SU-DHL-6 (cell line): Measurements from ENCODE around the gene GCH1.

Experiments
- H2AFZ ChIP-seq: fragments of 200-600 bp; sonication (generic); 2 replicates; pipeline ENCODE4 v1.6.1; 2014; ENCODE audit warnings: low read depth, mild to moderate bottlenecking, moderate library complexity, mixed read lengths, antibody characterized with exemption, low read length; ENCODE audit not compliant: severe bottlenecking
- H3F3A ChIP-seq: fragments of 200-600 bp; shearing (Covaris generic); 2 replicates; pipeline ENCODE4 v1.6.0; 2016; ENCODE audit warnings: antibody characterized with exemption, mild to moderate bottlenecking; ENCODE audit not compliant: insufficient read depth
- H3K27ac ChIP-seq: fragments of 200-600 bp; sonication (generic); 2 replicates; pipeline ENCODE4 v1.5.1; 2016; ENCODE audit warnings: low read depth, mild to moderate bottlenecking, low read length, moderate library complexity, mixed read lengths
- H3K27me3 ChIP-seq: fragments of 200-600 bp; sonication (generic), shearing (Covaris generic); 2 replicates; pipeline ENCODE4 v1.6.0; 2014; ENCODE audit warnings: mild to moderate bottlenecking, low read length
- H3K36me3 ChIP-seq: fragments of 200-600 bp; sonication (generic); 2 replicates; pipeline ENCODE4 v1.6.1; 2014; ENCODE audit warnings: mild to moderate bottlenecking, low read length, mixed read lengths
- H3K4me2 ChIP-seq: fragments of 300-600, 200-600 bp; shearing (Covaris generic), sonication (generic); 2 replicates; pipeline ENCODE4 v1.6.0; 2014; ENCODE audit warnings: low read length, low read depth, mild to moderate bottlenecking; ENCODE audit not compliant: poor library complexity, severe bottlenecking
- H3K4me3 ChIP-seq: fragments of 200-600 bp; sonication (generic); 2 replicates; pipeline ENCODE4 v1.5.1; 2014; ENCODE audit warnings: antibody characterized with exemption, low read length, mild to moderate bottlenecking, mixed read lengths; ENCODE audit not compliant: insufficient read depth, poor library complexity, severe bottlenecking
- H3K79me2 ChIP-seq: fragments of 200-600 bp; sonication (generic); 2 replicates; pipeline ENCODE4 v1.6.1; 2014; ENCODE audit warnings: mild to moderate bottlenecking, low read length, moderate library complexity; ENCODE audit not compliant: insufficient read depth
- H3K9ac ChIP-seq: fragments of 200-600 bp; sonication (generic); 2 replicates; pipeline ENCODE4 v1.7.0; 2014; ENCODE audit warnings: mild to moderate bottlenecking, low read length
- H3K9me2 ChIP-seq: fragments of 200-600 bp; sonication (generic); replicated peaks from 2 replicates; pipeline ENCODE4 v1.6.1; 2014; ENCODE audit warnings: low read length; ENCODE audit not compliant: insufficient read depth
- H3K9me3 ChIP-seq: fragments of 200-600 bp; sonication (generic); 2 replicates; pipeline ENCODE4 v1.6.1; 2014; ENCODE audit warnings: low read length, mixed read lengths; ENCODE audit not compliant: insufficient read depth
- H4K20me1 ChIP-seq: fragments of 200-600 bp; sonication (generic); 2 replicates; pipeline ENCODE4 v1.6.1; 2014; ENCODE audit warnings: low read depth, mild to moderate bottlenecking, antibody characterized with exemption, low read length, moderate library complexity, mixed read lengths
- EZH2phosphoT487 ChIP-seq: fragments of 200-600 bp; sonication (generic), shearing (Covaris generic); conservative IDR thresholded peaks from 2 replicates; pipeline ENCODE4 v1.6.1; 2018; ENCODE audit warnings: mild to moderate bottlenecking, antibody characterized with exemption, low read length, moderate library complexity, mixed read lengths
- TF ChIP-seq, protein P1 (sequence below): fragments of 200-600 bp; sonication (generic); IDR thresholded peaks from one replicate; pipeline ENCODE4 v1.5.1; 2017; ENCODE audit warnings: antibody characterized with exemption, mild to moderate bottlenecking, low read length, moderate library complexity; ENCODE audit not compliant: insufficient read depth, poor library complexity, severe bottlenecking

GCH1 gene

DNA sequence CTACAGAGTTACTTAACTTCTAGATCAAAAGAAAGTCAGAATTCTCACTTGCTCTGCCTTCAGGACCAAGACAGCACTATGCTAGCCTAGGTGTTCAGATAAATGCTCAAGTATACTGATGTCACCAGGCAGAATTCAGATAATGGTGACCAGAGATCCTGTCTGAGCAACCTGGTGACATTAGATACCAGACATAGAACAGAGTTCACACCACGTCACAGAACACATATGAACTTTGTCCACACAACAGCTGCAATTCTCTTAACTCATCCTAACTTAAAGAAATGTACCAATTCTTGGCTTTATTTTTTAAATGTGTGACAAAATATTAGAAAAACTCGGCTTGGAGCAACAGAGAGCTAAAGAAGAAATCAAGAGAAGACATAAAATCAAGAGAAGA, 58.1 kb downstream of the GCH1 start:
- H3K9ac ChIP-seq = no peak overlapping the region
- no peak for TF ChIP-seq EZH2phosphoT487
- TF ChIP-seq, protein P1, sequence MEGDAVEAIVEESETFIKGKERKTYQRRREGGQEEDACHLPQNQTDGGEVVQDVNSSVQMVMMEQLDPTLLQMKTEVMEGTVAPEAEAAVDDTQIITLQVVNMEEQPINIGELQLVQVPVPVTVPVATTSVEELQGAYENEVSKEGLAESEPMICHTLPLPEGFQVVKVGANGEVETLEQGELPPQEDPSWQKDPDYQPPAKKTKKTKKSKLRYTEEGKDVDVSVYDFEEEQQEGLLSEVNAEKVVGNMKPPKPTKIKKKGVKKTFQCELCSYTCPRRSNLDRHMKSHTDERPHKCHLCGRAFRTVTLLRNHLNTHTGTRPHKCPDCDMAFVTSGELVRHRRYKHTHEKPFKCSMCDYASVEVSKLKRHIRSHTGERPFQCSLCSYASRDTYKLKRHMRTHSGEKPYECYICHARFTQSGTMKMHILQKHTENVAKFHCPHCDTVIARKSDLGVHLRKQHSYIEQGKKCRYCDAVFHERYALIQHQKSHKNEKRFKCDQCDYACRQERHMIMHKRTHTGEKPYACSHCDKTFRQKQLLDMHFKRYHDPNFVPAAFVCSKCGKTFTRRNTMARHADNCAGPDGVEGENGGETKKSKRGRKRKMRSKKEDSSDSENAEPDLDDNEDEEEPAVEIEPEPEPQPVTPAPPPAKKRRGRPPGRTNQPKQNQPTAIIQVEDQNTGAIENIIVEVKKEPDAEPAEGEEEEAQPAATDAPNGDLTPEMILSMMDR = no peak
- no peak overlapping the region for H3K27ac ChIP-seq
- H3K27me3 ChIP-seq = no peaks in the 10 kb centered on the region
- peaks cover 5% of the 10 kb centered on the region; the same call in 1 of the 2 replicates for H3K36me3 ChIP-seq
- no peaks in the 10 kb centered on the region for H3K9me2 ChIP-seq
- H2AFZ ChIP-seq = no peak overlapping the region
- no peak overlapping the region for H3K4me3 ChIP-seq
- H3F3A ChIP-seq = no peaks in the 10 kb centered on the region
- H4K20me1 ChIP-seq = no peaks in the 10 kb centered on the region
- no peak overlapping the region for H3K4me2 ChIP-seq
- no peaks in the 10 kb centered on the region for H3K79me2 ChIP-seq
- no peaks in the 10 kb centered on the region for H3K9me3 ChIP-seq

DNA sequence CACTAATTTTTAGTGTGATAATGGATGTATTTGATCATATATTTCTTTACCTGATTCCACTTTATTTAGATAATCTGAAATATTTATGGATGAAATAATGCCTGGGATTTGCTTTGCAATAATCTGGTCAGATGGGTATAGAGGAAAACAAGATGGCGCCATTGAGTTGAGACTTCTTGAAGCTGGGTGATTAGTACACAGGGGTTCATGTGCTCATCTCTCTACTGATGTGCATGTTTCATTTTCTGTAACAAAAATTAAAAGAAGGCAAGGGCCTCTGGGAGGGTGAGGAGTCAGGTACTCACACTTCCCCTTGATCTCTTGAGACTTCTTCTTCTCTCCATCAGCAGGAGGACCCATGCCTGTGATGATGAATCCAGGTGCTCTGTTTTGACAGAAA, 61.8 kb downstream of the GCH1 start:
- H3K9me2 ChIP-seq = no peaks in the 10 kb centered on the region
- H4K20me1 ChIP-seq = no peaks in the 10 kb centered on the region
- no peak overlapping the region for H3K4me2 ChIP-seq
- no peak overlapping the region for H2AFZ ChIP-seq
- H3F3A ChIP-seq = no peaks in the 10 kb centered on the region
- no peak for TF ChIP-seq EZH2phosphoT487
- TF ChIP-seq, protein P1 = no peak
- no peaks in the 10 kb centered on the region for H3K79me2 ChIP-seq
- no peak overlapping the region for H3K4me3 ChIP-seq
- H3K27ac ChIP-seq = no peak overlapping the region
- no peaks in the 10 kb centered on the region for H3K9me3 ChIP-seq
- H3K9ac ChIP-seq = no peak overlapping the region
- no peaks in the 10 kb centered on the region for H3K27me3 ChIP-seq
- peaks cover 5% of the 10 kb centered on the region; the same call in 1 of the 2 replicates for H3K36me3 ChIP-seq

DNA sequence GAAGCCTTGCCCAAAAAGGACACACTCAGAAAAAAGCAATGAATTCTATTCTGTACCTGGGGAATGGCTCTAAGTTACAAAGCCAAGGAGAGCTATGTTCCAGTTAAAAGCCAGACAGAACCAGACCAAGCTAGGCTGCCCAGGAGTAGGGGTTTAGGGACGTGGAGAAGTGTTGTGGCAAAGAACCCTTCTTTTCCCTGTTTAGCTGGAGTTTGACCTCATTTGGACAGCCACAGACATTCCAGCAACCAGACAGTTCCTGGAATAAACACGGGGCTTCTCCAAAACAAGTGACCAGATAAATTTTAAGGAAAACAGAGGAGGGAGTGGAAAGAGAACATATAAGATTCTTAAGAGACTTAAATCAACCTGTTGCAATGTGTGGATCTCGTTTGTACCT, 62.3 kb downstream of the GCH1 start:
- no peaks in the 10 kb centered on the region for H3F3A ChIP-seq
- H3K4me2 ChIP-seq = no peak overlapping the region
- no peak overlapping the region for H3K4me3 ChIP-seq
- H4K20me1 ChIP-seq = no peaks in the 10 kb centered on the region
- no peaks in the 10 kb centered on the region for H3K9me2 ChIP-seq
- no peaks in the 10 kb centered on the region for H3K79me2 ChIP-seq
- H3K9me3 ChIP-seq = no peaks in the 10 kb centered on the region
- H3K36me3 ChIP-seq = peaks cover 5% of the 10 kb centered on the region; the same call in 1 of the 2 replicates
- no peak overlapping the region for H3K9ac ChIP-seq
- H3K27me3 ChIP-seq = no peaks in the 10 kb centered on the region
- H3K27ac ChIP-seq = no peak overlapping the region
- no peak for TF ChIP-seq EZH2phosphoT487
- TF ChIP-seq, protein P1 = no peak
- H2AFZ ChIP-seq = no peak overlapping the region

DNA sequence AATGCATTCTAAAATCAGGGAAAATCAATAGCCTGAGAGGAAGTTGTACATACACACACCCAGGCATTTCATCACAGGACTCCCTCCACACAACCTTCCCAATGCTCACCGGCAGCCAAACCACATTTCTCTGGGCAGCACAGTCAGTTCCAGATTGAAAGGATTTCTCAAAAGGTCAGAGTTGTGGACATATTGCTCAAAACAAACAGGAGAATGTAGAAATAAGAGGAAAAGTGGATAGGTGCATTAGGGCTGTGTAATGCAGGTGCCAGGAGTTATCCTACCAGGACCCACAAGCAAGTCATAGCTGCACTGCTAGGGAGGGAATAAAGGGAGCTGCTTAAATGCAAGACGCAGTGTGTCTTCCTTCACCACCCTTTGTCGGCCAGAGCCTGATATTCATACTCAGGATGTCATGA, 62.9 kb downstream of the GCH1 start:
- no peak for TF ChIP-seq EZH2phosphoT487
- TF ChIP-seq, protein P1 = no peak
- Histone ChIP-seq H2AFZ (no peak overlapping the region), H3K9ac (no peak overlapping the region), H3K4me3 (no peak overlapping the region), H3K9me3 (no peaks in the 10 kb centered on the region), H3K36me3 (peaks cover 5% of the 10 kb centered on the region; the same call in 1 of the 2 replicates), H3K27ac (no peak overlapping the region), H4K20me1 (no peaks in the 10 kb centered on the region), H3K27me3 (no peaks in the 10 kb centered on the region), H3K4me2 (no peak overlapping the region), H3F3A (no peaks in the 10 kb centered on the region), H3K79me2 (no peaks in the 10 kb centered on the region), H3K9me2 (no peaks in the 10 kb centered on the region)
